Endometrial microvascular endothelial cells (primary cell): ENCODE results near the gene SP140L. TPM values are rescaled to one million over a fixed set of nuclear protein-coding genes. Genes with fewer than 3 reads are reported as not detected.
"Not testable (repeated sequence)": the region's sequence is repeated elsewhere in the genome, so short reads cannot be mapped to it uniquely, and the experiment has no call there.

Experiments
- in situ Hi-C: cut with HindIII; loops from 2 replicates; pipeline ENCODE4 v1.10.0; 2017; ENCODE audit warnings: low sequenced_read_pairs, low pct_unique_long_range_greater_than_20kb; ENCODE audit errors: inconsistent ontology term
- total RNA-seq: library from RNA; depleted of rRNA; stranded (reverse); fragments of >200 nt; gene quantifications from one replicate; pipeline ENCODE4 v1.2.3, GENCODE V29; 2015; ENCODE audit errors: inconsistent ontology term

SP140L gene
- total RNA-seq, 1 donor from 2014 or later: 7.9 TPM

DNA sequence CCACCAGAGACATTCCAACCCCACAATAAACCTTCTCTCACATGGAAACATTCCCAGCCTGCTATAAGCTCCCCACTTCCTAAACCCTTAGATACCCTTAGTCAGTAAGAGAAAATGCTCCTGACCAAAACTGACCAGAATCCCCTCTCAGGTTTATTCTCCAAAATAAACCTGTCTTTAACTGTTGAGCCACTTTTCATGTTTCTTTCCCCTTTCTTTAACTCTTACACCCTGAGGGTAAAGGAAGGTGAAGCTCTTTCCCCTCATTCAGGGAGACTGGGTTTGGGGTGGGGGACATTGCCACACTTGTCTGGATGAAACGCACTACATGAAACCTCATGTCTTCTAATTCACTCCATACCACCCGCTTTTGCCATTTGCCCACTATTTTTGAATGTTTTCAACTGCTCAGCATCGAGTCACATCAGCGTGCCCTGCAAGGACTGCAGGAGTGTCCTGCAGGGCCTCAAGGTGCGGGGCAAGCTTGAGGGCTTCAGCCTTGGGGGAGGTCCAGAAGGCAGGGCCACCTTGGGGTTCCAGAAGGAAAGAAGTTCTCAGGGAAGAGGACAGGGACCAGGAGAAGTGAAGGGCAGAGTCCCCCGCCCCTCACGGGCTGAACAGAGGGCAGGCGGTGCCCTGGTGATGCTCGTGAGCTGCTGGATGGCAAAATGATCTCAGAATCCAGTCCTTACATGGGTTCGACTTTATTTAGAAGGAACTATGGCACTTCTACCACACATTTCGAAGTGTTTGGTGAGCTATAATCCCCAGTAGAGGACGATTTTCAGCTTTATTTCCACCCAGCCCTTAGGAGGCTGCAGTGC, 4.2 kb upstream of the SP140L start:
- in situ Hi-C loops: no loop called here

DNA sequence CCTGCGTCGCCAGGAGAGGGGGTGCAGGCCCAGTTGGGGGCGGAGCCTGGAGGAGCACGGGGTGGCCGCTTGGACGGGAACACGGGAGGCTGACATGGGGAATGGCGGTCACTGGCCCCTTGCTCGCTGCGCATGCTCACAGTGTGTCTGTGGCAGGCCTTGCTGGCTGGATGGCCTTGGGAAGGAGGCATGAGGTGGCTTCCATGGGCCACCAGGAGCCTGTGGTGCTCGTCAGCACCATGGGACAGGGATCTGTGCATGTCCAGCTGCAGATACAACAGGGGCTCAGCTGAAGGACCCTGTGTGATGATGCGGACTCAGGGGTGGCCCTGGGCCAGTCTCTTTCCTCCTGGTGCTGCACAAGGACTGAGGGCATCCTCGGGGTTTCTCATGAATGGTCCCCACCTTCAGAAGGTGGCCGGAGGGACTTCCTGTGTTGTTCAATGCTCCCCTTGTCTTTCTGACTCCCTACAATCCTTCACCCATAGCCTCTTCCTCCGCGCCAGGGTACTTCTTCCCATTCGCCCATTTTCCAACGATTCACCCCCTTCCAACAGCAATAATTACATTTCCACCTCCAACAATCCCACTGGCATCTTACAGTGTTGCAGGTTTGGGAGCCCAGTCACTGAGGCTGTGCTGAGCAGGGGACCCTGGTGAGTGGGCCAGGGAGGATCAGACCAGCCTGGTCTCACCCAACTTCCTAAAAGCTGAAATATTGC, 3.4 kb upstream of the SP140L start:
- in situ Hi-C loops: no loop called here

DNA sequence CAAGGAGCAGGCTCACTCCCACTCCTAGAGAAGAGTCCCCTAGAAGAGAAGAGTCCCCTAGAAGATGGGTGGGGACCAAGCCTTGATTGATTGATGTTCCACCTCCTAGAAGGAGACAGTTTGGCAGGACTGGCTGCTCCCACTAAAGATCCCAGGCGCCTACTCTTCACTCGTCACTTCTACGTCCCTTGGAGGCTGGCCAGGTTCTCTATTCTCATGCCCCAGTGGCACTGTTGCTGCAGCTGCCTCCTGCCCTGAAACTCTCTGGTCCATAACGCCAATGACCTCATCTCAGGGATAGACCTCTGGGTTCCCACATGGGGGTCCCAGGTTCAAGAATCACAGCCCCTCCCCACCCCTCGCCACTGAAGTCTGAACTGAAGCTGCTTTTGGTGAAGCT, 2.5 kb upstream of the SP140L start:
- in situ Hi-C loops: no loop called here

DNA sequence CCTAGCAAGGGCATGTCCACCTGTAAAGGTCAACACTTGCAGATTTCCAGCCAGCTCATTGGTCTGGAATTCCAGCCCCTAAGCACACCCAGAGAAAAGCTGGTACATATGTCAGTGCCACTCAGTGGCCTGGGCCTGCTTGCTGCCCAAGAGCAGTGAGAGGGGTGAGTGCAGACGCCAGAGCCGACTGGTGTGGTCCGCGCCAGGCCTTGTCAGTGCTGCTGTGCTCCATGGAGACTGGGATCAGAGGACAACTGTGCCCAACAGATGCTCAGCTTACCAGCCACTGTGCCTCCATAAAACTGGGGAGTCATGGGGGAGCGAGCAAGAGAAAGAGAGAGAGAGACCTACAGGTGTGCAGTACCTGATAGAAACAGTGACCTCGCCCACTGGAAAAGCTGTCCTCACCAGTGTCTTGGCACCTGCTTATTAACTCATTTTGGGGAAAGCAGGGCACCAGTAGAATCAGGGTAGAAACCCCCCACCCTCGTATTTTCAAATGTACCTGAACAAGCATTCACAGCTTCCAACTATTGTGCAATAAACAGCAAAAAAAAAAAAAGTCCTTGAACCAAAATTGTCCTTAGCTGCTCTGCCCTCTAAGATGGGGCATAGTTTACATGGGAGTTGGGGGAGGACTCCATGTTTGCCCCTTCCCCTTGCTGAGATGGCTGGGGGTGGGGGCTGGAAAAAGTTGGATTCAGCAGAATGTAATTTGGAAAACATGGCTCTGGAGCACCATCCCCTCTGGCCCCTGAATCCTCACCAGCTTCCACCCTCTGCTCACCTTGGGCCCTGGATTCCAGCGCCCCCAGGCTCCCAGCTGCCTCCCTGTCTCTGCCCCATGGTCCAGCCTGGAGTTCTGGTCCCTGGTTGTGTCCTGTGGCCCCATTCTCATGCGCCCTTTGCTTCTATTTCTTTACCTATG, 1.4 kb upstream of the SP140L start:
- in situ Hi-C loops: no loop called here

DNA sequence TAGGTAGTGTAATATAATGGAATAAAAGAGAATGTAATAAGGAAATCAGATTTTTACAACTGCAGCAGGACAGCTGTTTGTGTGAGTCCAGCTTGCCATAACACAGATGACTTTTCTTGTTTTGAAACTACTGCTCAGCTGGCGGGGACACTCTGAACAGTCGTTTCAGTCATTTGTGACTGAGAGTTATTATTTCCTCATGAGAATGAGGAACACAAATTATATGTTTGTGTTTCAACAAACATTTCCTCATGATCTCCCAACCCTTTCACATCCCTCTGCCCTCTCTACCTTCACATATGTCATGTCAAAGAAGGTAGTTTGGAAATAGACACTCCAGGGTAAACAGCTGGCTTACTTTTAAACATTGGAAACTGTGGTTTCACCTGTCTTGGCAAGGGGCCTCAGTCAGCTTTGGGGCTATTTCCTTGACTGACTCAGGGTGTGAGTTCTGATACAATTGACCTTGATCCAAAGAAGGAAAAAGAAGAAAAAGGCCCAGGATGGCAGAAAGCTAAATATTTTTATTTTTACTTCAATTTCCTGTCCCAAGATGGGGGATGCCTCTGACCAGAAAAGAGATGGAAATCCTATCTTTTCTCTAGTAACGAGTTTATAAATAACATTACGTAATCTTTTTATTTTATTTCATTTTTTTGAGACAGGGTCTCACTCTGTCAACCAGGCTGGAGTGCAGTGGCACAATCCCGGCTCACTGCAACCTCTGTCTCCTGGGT, 593 bp downstream of the SP140L start:
- in situ Hi-C loops: no loop called here

DNA sequence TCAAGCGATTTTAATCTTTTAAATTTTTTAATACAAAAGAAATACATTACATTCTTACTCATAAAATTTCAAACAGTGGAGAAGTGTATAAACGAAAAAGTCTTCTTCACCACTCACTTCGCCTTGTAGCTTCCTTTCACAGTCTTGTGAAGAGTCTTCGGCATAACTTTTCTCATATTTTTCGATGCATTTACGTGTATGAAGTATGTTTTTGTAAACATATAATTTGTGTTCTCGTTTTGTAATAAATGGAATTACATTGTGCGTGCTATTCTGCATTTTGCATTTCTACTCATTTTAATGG, 1.1 kb downstream of the SP140L start:
- in situ Hi-C loops: no loop called here

DNA sequence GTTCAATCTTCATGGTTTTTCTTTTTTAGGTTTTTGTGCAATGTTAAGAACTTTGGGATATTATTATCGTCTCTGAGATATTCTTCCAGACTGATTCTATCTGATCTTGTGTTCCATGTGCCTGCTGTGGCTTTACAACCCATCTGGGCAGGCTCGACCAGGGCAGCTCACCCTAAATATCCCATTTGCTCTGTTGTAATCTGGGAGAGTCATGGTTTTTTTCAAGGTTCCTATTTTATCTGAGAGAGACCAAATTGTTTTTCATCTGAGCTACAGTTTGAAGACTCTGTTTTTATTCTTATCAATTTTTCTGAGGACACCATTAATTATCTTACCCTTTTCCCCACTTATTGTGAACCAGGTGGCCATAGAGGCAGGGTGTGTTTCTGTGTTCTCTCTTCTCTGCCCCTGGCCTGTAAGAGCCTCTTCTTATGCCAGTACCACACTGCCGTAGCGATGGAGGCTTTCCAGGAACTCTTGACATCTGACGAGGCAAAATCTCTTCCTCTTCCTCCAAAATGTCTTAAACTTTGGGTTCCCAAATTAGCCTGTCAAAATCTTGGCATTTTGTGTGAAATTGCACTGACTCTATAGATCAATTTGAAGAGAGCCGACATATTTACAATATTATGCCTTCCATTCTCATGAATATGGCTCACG, 3.1 kb downstream of the SP140L start:
- in situ Hi-C loops: no loop called here

DNA sequence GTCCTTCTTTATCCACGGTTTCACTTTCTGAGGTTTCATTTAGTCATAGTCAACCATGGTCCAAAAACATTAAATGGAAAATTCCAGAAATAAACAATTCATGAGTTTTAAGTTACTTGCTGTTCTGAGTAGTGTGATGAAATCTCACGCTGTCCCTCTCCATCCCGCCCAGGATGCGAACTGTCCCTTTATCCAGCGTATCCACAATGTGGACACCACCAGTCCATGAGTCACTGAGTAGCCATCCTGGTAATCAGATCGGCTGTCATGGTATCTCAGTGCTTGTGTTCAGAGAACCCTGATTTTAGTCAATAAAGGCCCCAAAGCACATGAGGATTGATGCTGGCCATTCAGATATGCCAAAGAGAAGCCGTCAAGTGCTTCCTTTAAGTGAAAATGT, 3.7 kb downstream of the SP140L start:
- in situ Hi-C loops: no loop called here

DNA sequence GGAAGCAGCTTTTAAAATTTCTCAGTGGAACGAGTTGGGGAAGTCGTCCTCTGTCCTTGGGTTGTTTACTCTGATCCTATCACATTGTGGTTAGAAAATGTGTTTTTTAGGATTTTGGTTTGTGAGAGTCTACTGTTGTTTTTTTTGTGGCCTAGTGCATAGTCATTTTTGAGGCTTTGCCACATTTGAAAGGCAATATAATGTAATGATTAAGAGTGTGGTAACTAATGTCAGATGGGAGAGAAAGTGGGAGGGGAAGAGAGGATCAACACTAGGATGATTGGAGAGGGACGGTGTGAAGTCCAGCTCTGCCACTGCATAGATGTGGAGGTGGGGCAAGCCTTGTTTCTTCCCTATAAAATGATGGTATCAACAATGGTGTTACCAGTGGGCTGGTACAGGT, 8.5 kb downstream of the SP140L start:
- in situ Hi-C loops: no loop called here

DNA sequence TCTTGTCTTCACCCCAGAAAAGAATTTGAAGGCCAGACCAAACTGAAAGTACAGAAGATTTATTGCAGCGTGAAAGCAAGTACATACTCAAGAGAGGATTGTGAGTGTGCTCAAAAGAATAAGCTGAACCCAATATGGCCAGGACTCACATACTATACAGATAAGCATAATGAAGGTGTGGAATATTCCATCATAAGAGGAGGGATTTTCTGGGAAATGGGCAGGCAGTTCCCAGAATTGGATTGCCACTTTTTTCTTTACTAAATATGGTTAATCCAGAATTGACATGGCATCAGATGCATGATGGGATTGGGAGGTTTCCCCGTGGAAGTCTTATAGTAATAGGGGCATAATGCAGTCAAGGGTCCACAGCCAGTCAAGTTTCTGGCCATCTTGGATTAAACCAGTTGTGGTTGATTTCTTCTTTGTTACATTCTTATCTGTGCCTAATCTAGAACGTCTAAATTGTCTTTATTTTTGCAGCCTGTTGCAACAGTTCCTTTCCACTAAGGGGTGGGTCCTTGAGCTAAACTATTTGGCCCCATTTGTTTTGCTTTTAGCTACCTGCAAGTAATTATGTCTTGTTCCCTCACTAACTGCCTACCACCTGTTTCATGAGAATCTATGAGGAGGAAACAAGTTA, 9.0 kb downstream of the SP140L start:
- in situ Hi-C loops: no loop called here

DNA sequence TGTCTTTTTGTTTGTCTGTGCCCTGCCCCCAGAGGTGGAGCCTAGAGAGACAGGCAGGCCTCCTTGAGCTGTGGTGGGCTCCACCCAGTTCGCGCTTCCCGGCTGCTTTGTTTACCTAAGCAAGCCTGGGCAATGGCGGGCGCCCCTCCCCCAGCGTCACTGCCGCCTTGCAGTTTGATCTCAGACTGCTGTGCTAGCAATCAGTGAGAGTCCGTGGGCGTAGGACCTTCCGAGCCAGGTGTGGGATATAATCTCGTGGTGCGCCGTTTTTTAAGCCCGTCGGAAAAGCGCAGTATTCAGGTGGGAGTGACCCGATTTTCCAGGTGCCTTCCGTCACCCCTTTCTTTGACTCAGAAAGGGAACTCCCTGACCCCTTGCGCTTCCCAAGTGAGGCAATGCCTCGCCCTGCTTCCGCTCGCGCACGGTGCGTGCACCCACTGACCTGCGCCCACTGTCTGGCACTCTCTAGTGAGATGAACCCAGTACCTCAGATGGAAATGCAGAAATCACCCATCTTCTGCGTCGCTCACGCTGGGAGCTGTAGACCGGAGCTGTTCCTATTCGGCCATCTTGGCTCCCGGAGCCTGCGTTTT, 15.0 kb downstream of the SP140L start:
- in situ Hi-C loops: not testable (repeated sequence)

DNA sequence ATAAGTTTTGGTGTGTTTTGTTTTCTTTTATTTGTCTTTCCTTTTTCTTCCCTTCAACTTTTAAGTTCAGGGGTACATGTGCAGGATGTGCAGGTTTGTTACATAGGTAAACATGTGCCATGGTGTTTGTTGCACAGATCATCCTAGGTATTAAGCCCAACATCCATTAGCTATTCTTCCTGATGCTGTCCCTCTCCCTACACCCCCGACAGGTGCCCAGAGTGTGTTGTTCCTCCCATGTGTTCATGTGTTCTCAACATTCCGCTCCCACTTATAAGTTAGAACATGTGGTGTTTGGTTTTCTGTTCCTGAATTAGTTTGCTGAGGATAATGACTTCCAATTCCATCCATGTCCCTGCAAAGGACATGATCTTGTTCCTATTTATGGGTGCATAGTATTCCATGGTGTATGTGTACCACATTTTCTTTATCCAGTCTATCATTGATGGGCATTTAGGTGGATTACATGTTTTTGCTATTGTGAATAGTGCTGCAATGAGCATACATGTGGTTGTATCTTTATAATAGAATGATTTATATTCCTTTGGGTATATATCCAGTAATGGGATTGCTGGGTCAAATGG, 16.1 kb downstream of the SP140L start:
- in situ Hi-C loops: not testable (repeated sequence)

DNA sequence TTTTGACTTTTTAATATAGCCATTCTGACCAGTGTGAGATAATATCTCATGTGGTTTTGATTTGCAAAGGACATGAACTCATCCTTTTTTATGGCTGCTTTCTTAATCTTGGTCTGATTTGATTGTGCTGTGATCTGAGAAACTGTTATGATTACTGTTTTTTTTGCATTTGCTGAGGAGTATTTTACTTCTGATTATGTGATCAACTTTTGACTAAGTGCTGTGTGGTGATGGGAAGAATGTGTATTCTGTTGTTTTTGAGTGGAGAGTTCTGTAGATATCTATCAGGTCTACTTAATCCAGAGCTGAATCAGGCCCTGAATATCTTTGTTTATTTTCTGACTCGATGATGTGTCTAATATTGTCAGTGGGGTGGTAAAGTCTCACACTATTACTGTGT, 16.8 kb downstream of the SP140L start:
- in situ Hi-C loops: no loop called here

DNA sequence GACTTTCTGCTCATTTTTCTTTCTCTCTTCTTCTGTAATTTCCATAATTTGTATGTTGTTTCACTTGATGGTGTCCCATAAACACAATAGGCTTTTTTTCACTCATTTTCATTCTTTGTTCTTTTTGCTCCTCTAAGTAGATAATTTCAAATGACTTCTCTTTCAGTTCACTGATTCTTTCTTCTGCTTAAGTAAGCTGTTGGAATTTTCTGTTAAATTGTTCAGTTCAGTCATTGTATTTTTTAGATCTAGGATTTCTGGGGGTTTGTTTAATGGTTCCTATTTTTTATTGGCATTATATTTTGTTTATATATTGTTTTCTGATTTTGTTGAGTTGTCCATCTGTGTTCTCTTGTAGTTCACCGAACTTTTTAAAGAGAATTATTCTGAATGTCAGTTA, 19.5 kb downstream of the SP140L start:
- in situ Hi-C loops: no loop called here

DNA sequence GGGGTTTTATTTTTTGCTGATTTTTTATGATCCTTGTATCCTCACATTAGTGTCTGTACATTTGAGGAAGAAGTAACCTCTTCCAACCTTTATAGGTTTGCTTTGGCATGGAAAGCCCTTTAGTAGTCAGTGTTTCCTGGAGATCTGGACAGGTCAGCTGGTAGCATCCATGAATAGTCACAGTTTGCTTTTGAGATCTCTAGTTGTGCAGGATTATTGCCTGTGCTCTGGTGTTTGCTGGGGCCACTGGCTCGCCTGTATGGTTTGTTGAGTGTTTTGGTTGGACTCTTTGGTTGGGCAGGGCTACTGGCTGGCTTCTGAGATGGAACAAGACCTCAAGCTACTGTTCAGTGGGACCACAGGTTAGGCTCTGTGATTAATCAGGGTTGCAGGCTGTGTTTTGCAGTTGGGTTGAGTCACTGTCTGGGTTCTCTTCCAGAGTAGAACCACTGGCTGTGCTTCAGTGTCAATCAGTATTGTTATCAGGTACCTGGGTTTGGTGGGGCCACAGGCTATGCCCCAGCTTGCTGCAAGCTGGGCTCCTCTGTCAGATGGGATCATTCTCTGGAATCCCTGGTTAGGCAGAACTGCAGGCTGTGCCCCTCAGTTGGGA, 20.0 kb downstream of the SP140L start:
- in situ Hi-C loops: no loop called here

DNA sequence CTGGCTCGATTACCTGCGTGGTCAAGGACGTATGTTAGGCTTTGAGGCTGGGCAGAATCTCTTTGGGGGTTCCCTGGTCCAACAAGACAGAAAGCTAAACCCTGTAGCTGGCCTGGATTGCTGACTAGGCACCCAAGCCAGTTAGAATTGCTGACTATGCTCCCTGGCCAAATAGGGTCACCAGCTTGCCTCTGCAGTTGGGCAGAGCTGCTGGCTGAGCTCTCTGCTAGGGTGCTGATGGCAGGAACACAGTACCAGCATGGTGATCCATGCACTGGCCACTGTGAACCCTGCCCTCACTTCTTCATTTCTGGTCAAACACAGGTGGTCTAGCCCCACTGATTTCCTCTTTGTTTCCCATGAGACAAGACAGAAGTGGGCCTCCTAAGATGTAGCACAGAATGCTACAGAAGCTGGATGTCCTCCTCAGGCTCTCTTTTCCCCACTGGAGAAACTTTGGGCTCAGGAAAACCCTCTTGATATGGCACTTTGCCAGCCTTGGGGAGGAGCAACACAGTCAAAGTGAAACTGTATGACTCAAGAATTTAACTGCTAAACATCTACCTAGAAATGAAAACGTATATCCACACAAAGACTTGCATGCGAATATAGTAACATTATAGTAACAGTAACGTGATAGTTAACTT, 20.8 kb downstream of the SP140L start:
- in situ Hi-C loops: no loop called here
